GM21526 (cell line): ENCODE results near the gene CPNE1.
"Not testable (repeated sequence)": the region's sequence is repeated elsewhere in the genome, so short reads cannot be mapped to it uniquely, and the experiment has no call there.

Experiments
- ATAC-seq: cut with Tn5 transposase; IDR thresholded peaks from one replicate; pipeline ENCODE4 v1.9.1; 2021; ENCODE audit warnings: moderate library complexity; ENCODE audit not compliant: unreplicated experiment, low FRiP score

CPNE1 gene

DNA sequence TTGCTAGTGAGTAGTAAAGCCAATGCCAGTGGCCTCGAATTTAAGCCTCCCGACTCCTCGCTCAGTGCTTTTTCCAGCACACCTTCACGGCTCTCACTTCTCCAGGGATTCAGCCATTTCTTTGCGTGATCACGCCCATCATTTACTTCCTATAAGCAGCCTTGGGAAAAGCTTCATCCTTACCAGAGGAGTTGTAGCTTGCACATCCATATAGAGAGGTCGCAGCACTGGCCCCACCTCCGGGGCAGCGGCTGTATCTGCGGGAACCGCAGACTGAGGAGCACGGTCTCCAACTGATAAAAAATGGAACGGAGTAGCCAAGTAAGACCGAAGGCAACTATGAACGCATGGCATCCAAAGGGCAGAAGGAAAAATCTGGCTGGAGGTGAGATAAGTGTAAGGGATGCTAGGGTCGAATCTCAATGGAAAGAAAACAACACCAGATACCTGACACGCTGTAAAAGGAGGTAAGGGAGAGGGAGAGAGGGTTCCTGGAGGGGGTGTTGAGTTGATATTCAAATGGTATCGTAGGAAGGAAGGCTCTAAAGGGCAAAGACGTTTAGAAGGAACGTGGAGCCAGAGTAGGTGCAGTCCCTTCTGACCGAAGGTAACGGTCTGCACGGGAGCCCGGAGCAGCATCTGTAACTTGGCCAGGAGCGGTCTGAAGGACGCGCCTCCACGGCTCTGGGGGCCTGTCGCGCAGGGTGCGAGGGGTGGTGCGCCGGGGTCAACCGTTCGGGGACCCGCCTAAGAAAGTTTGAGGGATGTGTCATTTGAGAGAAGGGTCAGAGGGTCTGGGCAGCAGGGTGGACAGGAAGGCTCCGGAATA is 33.8 kb upstream of the CPNE1 start:
- ATAC-seq, result no peak

DNA sequence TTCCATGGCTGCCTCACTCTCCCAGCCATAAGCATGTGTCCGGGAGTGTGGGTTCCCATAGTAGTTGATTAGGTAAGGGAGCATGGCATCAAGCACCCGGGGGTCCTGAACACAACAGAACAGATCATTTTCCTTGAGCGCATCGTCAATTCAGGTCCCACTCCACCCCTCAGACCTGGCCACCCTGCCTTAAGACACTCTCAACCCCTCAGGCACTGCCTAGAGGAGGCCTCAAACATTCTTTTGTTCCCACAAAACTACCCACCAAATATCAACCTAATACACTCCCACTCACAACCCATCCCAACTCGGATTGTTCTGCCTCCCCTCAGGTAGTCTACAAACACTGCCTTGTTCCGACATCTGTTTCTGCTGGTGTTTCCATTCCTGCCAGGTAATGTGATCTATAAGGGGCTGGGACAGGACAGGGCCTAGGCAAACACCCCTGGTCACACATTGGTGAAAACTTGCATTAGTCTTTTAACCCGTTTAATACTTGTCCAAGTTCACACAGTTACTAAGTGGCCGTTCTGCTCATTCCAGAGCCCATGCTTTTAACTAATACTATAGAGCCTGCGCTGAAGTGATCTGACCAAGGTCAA is 33.1 kb upstream of the CPNE1 start:
- ATAC-seq, result no peak

DNA sequence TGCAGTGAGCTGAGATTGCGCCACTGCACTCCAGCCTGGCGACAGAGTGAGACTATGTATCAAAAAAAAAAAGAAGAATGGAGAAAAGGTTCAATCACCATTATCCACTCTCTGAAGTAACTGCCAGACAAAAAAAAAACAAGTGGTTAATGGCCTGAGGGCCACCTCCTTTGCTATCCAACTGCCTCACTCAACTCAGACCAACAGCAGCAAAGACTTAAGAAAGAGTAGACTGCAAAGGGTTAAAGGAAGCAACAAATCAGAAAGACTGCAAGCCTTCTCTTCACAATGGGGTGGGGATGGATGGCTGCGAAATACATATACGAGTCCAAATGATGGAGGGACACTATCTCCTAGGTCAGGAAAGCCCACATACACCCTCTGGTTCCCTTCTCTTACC is 31.3 kb upstream of the CPNE1 start:
- no peak for ATAC-seq

DNA sequence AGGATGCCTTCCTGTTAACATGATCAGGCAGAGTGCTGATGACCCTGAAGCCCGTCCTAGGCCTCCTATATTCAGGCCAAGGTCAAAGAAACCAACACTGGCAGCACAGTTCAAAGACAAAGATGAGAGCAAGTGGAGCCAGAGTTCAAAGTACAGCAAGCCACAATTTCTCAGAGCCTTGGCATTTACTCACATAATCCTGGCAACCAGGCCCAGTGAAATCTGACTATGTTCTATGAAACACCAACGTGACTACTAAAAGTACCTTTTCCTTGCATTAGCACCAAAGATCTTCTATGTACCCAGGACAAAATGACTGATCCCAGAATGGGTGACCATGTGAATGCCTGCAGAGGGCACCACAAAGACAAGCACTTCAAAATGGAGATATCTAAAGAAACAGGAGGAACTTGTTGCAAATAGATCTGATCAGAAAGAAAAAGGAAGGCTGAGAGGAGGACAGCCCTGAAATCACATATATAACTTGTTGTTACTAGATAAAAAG is 30.6 kb upstream of the CPNE1 start:
- ATAC-seq, result no peak

DNA sequence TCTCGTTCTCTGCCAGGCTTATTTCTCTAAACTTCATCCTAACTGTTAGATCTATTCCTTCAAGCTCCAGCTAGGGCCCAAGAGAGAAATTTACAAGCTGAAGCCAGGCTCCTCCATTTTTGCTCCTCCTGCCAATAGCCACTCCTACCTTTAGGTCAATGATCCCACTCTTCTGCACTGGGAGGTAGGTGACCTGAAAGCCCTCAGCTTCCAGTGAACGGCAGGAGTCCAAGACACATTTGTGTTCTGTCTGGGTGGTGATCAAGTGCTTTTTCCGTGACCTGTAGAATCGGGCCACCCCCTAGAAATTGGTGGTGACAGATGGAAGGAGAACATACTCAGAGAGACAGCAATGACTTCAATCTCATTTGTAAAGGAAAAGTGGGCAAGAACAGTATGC is 25.6 kb upstream of the CPNE1 start:
- ATAC-seq, result no peak

DNA sequence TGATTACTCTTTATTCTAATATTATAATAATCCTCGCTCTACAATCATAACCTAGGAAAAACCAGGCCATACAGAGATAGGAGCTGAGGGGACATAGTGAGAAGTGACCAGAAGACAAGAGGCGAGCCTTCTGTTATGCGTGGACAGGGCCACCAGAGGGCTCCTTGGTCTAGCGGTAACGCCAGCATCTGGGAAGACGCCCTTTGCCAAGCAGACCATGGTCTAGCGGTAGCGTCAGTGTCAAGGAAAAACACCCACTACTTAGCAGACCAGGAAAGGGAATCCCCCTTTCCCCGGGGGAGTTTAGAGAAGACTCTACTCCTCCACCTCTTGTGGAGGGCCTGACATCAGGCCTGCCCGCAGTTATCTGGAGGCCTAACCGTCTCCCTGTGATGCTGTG is 22.2 kb upstream of the CPNE1 start:
- not testable (repeated sequence) for ATAC-seq

DNA sequence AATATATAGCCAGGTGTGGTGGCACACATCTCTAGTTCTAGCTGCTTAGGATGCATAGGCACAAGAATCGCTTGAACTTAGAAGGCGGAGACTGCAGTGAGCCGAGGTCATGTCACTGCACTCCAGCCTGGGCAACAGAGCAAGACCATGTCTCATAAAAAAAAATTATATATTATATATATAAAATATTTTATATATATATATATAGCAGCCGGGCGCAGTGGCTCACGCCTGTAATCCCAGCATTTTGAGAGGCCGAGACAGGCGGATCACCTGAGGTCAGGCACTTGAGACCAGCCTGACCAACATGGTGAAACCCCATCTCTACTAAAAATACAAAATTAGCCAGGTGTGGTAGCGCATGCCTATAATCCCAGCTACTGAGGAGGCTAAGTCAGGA is 20.7 kb upstream of the CPNE1 start:
- ATAC-seq, result not testable (repeated sequence)

DNA sequence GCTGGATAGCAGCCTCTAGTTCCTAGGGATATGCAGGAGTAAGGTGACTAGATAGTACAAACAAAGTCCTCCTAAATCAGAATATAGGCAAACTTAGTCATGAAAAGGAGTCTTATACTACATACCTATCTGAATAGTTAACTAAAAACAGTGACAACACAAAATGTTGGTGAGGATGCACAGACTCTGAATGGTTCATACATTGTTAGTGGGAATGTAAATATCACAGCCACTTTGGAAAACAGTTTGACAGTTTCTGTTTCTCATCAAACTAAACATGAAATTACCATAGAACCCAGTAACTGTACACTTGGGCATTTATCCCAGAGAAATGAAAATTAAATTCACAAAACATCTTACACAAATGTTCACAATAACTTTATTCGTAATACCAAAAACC is 17.3 kb upstream of the CPNE1 start:
- ATAC-seq, result no peak

DNA sequence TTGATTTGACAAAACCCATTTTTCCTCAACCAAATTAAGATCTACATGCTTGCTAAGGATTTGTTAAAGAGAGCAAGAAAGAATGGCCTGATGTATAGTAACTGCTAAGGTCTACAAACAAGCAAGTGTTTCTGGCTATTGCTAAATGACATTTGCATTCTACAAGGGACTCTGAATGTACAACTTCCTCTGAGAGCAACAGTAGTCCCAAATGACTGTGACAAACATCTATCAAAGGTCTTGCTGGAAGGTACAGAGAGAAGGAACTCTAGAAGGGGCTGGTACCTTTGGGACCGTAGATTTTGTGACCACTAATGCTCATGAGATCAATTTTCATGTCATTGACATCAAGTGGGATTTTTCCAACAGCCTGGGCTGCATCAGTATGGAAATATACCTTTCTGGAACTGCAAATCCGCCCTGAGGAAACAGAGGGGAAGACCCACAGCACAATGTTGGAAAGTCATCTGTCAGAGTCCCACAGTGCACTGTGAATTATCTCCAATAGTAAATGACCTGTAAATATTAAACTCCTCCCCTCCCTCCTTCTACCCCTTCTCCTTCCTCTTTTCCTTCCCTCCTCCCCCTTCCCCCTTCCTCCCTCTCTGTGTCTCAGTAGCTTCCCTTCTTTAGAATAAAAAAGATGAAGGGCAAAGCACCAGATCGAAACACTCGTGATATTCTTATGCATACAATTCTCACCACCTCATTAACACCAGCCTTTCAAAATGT is 15.9 kb upstream of the CPNE1 start:
- no peak for ATAC-seq

DNA sequence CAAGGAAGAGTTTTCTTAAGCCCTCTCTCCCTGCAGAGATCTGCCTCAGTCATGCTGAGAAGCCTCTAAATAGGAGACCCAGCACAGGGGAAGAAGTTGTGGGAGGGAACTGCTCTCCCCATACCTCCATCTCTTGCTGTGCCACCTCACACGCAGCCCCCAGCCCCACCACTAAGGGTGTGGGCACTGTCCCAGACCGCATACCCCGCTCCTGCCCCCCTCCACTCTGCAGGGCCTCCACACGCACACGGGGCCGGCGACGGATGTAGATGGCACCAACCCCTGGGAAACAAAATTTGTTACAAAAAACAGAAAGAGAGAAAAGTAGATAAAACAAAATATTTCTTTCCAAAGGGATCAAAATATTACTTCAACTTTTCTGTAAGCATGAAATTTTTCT is 10.2 kb upstream of the CPNE1 start:
- no peak for ATAC-seq

DNA sequence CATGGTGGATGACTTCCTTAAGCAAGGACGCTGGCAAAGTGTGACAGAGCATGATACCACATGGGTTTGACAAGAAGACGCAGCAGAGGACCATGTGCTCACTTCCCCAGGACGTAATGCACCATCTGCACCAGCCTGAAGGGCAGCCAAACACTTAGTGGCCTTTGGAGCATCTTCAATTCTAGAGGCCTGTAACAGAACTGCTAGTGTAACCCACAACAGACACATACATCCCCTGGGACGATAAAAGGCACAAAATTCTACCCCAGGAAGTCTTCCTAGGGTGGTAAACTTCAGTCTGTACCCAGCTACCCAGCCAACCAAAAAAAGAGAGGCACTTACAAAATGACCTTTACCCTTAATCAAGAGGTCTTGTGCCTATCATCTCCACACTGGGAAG is 9.2 kb upstream of the CPNE1 start:
- ATAC-seq, result no peak

DNA sequence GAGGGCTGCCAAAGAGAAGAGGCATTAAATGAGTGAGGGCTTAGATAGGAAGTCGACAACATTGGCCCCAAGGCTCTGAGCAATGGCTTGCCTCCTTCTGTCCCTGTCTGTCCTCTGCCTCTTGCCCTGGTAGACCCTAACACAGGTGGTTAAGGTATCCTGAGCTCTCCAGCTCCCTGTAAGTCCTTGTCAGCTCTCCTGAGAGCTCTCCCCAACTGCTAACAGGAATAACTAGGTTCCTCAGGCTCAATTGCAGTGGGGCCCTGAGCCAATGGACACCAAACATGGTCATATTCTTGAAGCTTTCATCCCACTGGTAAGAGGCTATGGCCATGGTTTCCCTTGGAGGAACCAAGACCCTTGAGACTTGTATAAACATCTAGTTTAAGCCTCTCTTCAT is 5.0 kb upstream of the CPNE1 start:
- no peak for ATAC-seq

DNA sequence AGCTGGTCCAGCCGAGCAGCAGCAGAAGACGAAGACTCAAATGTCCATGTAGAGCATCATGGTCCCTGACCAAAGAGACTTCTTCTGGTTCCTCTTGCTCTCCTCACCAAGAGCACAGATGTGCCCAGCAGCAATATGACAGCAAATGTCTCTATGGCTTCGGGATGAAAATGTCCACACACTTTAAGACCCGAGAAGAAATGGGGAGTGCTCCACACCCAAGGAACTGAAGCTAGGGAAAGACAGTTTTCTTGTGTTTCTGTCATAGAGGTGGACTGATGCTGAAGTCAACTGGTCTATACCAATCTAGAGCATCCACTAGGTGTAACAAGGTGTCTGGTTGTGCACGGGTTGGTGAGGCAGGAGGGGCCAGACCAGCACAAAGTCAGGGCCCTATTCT is 4.5 kb upstream of the CPNE1 start:
- ATAC-seq, result no peak

DNA sequence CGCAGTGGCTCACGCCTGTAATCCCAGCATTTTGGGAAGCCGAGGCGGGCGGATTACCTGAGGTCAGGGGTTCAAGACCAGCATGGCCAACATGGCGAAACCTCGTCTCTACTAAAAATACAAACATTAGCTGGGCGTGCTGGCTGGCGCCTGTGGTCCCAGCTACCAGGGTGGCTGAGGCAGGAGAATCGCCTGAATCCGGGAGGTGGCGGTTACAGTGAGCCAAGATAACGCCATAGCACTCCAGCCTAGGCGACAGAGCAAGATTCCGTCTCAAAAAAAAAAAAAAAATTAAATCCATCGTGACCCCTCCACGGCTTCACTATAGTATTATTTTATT is 1.2 kb upstream of the CPNE1 start:
- no peak for ATAC-seq

DNA sequence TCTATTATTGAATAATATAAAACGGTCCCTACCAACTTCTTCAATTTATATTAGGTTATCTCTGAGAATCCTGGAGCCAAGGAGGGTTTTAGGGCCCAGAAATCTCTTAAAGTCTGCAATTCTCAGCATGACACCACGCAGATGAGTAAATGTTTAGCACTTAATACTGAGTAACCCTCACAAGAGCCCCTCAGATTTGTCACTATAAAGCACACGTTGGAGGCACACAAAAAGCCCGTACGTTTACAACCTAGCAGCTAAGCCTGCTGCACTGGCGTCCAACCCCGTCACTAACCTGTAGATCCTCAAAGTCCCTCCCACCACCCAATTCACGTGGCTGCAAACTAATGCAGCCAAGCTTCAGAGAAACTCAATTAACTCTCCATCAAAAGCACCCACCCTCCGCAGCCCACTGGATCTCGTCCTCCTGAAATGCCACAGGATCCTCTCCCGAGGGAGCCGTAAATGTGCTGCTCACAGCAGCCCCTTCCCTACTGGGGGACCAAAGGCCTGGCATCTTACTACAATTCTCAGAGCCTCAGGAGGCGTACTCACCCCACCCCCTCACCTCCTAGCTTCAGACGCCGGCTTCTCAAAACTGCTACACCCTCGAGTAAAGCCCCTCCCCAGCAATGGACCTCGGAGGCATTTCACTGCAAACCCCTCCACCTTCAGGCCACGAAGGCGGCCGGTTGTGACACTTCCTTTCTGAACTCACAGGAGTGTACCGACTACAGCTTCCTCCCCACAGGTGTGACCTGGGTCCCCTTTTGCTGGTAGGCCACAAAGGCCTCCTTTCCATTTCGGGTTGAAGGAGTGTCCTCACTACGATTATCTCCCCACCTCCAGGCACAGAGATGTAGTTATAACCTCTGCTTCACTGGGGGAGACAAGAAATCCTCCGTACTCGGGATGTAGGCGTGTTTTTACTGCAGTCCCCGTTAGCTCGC is 909 bp downstream of the CPNE1 start:
- ATAC-seq, result peak; percentile 33

DNA sequence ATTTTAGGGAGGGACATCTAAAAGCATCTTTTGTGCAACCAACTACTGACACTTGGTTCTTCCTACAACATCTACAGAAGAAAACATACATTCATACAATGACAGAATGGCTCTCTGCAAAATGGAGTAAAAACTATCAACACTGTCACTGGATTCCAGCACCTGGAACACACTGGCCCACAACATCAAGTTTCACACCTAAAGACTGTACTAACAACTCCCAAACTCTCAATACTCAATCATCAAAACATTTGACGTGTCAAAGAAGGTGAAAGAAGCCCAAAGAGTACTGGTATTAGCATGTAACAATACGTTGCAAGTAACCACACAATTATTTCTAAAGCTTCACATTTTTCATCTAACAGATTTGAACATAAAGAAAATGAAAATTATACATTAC is 2.1 kb downstream of the CPNE1 start:
- ATAC-seq, result no peak

DNA sequence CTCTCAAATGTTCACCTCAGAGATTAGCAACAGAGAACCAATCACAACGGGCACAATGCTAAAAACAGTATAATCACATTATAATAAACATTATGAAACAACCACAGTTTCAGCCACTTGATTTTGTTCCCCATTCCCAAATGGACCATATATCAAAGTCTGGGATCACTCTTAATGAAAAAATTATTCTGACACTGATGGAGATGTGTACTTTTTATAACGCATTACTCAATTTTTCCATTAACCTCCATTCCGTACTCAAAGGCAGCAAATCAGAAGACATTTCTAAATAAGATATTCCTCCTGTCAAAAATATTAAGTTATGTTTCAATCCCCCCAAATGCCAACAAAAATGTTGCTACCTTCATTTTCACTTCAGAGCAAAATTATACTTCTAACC is 2.8 kb downstream of the CPNE1 start:
- no peak for ATAC-seq

DNA sequence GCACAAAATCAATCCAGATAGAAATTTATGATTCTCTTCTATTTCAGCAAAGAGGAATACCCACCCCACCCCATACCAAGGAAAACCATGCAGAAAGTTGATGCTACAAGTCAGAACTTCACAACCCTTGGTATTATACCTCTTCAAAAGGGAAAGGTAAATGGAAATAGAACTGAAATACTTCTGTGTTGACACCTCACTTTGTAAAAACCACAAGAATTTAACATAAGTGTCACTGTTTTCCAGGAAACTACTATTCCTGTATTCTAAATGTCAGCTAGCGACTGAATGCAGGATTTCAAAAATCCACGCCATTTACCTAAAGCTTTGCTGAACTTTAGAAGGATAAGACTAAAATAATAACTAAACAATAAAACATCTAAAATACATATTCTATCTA is 3.6 kb downstream of the CPNE1 start:
- no peak for ATAC-seq

DNA sequence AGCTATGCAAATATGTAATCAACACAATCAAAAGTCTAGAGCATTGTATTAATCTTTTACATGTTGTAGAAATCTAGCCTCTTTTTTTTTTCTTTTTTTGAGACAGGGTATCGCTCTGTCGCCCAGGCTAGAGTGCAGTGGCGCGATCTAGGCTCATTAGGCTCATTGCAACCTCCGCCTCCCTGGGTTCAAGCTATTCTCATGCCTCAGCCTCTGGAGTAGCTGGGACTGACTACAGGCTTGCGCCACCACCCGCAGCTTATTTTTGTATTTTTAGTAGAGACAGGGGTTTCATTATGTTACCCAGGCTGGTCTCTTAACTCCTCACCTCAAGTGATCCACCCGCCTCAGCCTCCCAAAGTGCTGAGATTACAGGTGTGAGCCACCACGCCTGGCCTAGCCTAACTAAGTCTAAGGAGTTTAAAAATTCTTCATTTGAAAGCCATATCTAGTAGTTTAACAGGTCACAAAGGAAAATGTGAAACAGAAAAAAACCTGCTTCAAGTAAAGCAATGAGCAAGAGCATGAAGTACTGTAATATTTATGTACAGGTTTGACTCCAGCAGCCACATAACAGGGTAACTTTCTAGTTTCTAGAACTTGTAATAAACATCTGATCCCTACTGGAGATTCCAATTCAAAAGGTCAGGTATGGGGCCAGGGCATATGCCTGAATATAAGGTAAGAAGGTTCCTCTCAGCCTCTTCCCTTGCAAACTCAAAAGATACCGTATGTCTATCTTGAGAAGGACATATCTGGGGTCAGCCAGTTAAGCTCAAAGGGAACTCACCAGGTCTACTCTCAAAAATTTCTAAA is 4.4 kb downstream of the CPNE1 start:
- ATAC-seq, result no peak

DNA sequence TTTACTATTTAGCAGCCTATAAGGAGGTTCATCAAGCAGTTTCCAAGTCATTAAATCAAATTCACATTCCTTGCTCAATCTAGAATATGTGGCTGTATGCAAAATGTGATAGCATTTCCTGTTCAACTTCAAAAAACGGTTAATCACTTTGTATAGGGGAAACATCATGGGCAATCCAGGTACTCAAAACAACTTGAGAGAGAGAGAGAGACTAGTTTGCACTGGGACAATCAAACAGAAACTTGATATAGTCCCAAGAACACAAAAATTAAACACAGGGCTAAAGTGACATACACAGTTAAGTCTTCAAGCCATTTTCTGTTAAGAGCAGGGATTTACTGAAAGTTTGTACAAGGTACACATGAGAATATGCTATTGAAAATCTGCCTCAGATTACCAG is 7.4 kb downstream of the CPNE1 start:
- no peak for ATAC-seq
